DOHH2 (cell line): ENCODE results near the gene STPG4.

Experiments
- H3F3A ChIP-seq: fragments of 200-600 bp; sonication (generic), shearing (Covaris generic); 2 replicates; pipeline ENCODE4 v1.6.0; 2016; ENCODE audit warnings: antibody characterized with exemption, mild to moderate bottlenecking; ENCODE audit not compliant: control insufficient read depth, insufficient read depth
- H3K27ac ChIP-seq: fragments of 200-600 bp; sonication (generic); 2 replicates; pipeline ENCODE4 v1.5.1; 2014; ENCODE audit warnings: low read depth, mild to moderate bottlenecking, low read length, moderate library complexity
- H3K27me3 ChIP-seq: fragments of 200-600 bp; sonication (generic); 2 replicates; pipeline ENCODE4 v1.6.1; 2014; ENCODE audit warnings: mild to moderate bottlenecking, low read length, mixed read lengths; ENCODE audit not compliant: control insufficient read depth
- H3K36me3 ChIP-seq: fragments of 200-600 bp; sonication (generic); 2 replicates; pipeline ENCODE4 v1.6.1; 2014; ENCODE audit warnings: mild to moderate bottlenecking, low read length, moderate library complexity, mixed read lengths; ENCODE audit not compliant: control insufficient read depth
- H3K4me1 ChIP-seq: fragments of 200-600 bp; sonication (generic); 2 replicates; pipeline ENCODE4 v1.6.1; 2014; ENCODE audit warnings: mild to moderate bottlenecking, low read length, mixed read lengths; ENCODE audit not compliant: control insufficient read depth
- H3K4me2 ChIP-seq: fragments of 200-600 bp; sonication (generic); 2 replicates; pipeline ENCODE4 v1.6.0; 2014; ENCODE audit warnings: mild to moderate bottlenecking, low read length, moderate library complexity
- H3K4me3 ChIP-seq: fragments of 200-600 bp; sonication (generic); 2 replicates; pipeline ENCODE4 v1.5.1; 2014; ENCODE audit warnings: mild to moderate bottlenecking, low read length, mixed read lengths
- H3K79me2 ChIP-seq: fragments of 200-600 bp; sonication (generic); 2 replicates; pipeline ENCODE4 v1.6.1; 2014; ENCODE audit warnings: mild to moderate bottlenecking, low read length, mixed read lengths; ENCODE audit not compliant: control insufficient read depth
- H3K9me2 ChIP-seq: fragments of 200-600 bp; sonication (generic); replicated peaks from 2 replicates; pipeline ENCODE4 v1.6.1; 2014; ENCODE audit warnings: mild to moderate bottlenecking, low read length, mixed read lengths; ENCODE audit not compliant: control insufficient read depth
- H3K9me3 ChIP-seq: fragments of 200-600 bp; sonication (generic); 2 replicates; pipeline ENCODE4 v1.6.1; 2014; ENCODE audit warnings: antibody characterized with exemption, low read length, mixed read lengths; ENCODE audit not compliant: control insufficient read depth, insufficient read depth
- H4K20me1 ChIP-seq: fragments of 200-600 bp; sonication (generic); 2 replicates; pipeline ENCODE4 v1.6.0; 2014; ENCODE audit warnings: low read depth, mild to moderate bottlenecking, antibody characterized with exemption, low read length, moderate library complexity; ENCODE audit not compliant: control insufficient read depth, insufficient read depth
- EZH2phosphoT487 ChIP-seq: fragments of 200-600 bp; sonication (generic); IDR thresholded peaks from 2 replicates; pipeline ENCODE4 v1.6.1; 2017; ENCODE audit warnings: borderline replicate concordance, mild to moderate bottlenecking, antibody characterized with exemption, low read length, moderate library complexity, mixed read lengths
- TF ChIP-seq, protein P1 (sequence below): fragments of 200-600 bp; sonication (generic); IDR thresholded peaks from one replicate; pipeline ENCODE4 v1.5.1; 2014; ENCODE audit warnings: antibody characterized with exemption, mild to moderate bottlenecking, low read depth, low read length; ENCODE audit not compliant: poor library complexity, severe bottlenecking

Gene STPG4

DNA sequence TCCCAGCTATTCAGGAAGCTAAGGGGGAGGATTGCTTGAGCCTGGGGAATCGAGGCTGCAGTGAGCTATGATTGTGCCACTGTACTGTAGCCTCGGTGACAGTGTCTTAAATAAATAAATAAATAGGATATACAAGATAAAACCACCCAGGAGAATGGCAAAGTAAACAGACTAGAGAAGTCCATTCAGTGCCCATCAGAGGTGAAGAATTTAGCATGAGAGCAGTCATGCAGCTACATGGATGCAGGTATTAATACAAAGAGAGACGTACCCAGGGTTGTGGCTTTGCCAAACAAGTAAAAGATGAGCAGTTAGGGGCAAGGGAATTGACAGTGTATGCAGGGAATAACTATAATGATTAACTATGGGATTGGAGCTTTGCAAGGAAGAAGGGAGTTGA, 8.1 kb downstream of the STPG4 start:
- Histone ChIP-seq H3F3A (no peaks in the 10 kb centered on the region), H3K9me2 (no peaks in the 10 kb centered on the region), H3K79me2 (no peaks in the 10 kb centered on the region), H3K4me3 (no peak overlapping the region), H3K9me3 (no peaks in the 10 kb centered on the region), H3K36me3 (peaks cover 52% of the 10 kb centered on the region), H3K4me2 (no peak overlapping the region), H3K4me1 (no peaks in the 10 kb centered on the region), H3K27me3 (no peaks in the 10 kb centered on the region), H3K27ac (no peak overlapping the region), H4K20me1 (no peaks in the 10 kb centered on the region)
- TF ChIP-seq, protein P1, sequence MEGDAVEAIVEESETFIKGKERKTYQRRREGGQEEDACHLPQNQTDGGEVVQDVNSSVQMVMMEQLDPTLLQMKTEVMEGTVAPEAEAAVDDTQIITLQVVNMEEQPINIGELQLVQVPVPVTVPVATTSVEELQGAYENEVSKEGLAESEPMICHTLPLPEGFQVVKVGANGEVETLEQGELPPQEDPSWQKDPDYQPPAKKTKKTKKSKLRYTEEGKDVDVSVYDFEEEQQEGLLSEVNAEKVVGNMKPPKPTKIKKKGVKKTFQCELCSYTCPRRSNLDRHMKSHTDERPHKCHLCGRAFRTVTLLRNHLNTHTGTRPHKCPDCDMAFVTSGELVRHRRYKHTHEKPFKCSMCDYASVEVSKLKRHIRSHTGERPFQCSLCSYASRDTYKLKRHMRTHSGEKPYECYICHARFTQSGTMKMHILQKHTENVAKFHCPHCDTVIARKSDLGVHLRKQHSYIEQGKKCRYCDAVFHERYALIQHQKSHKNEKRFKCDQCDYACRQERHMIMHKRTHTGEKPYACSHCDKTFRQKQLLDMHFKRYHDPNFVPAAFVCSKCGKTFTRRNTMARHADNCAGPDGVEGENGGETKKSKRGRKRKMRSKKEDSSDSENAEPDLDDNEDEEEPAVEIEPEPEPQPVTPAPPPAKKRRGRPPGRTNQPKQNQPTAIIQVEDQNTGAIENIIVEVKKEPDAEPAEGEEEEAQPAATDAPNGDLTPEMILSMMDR: no peak
- no peak for TF ChIP-seq EZH2phosphoT487

GRCh38 chr2:47145466-47145865, 9.6 kb downstream of the STPG4 start:
- no peak overlapping the region for H3K27ac ChIP-seq
- no peaks in the 10 kb centered on the region for H3K27me3 ChIP-seq
- no peaks in the 10 kb centered on the region for H3F3A ChIP-seq
- no peak overlapping the region for H3K4me2 ChIP-seq
- H3K36me3 ChIP-seq: peaks cover 44% of the 10 kb centered on the region
- no peaks in the 10 kb centered on the region for H3K4me1 ChIP-seq
- H3K79me2 ChIP-seq: no peaks in the 10 kb centered on the region
- H4K20me1 ChIP-seq: no peaks in the 10 kb centered on the region
- TF ChIP-seq, protein P1: no peak
- no peak for TF ChIP-seq EZH2phosphoT487
- no peaks in the 10 kb centered on the region for H3K9me2 ChIP-seq
- H3K4me3 ChIP-seq: no peak overlapping the region
- no peaks in the 10 kb centered on the region for H3K9me3 ChIP-seq

GRCh38 chr2:47141520-47141919, 13.6 kb downstream of the STPG4 start:
- Histone ChIP-seq H3K4me3 (no peak overlapping the region), H3K27ac (no peak overlapping the region), H3K27me3 (no peaks in the 10 kb centered on the region), H3K79me2 (no peaks in the 10 kb centered on the region), H3K4me2 (no peak overlapping the region), H4K20me1 (no peaks in the 10 kb centered on the region), H3K9me3 (no peaks in the 10 kb centered on the region), H3K9me2 (no peaks in the 10 kb centered on the region), H3F3A (no peaks in the 10 kb centered on the region), H3K4me1 (no peaks in the 10 kb centered on the region), H3K36me3 (peaks cover 23% of the 10 kb centered on the region; the same call in 1 of the 2 replicates)
- TF ChIP-seq, protein P1: no peak
- TF ChIP-seq EZH2phosphoT487: no peak
